Measurements from ENCODE around the gene TMEM101.
"Not testable (repeated sequence)": the region's sequence is repeated elsewhere in the genome, so short reads cannot be mapped to it uniquely, and the experiment has no call there.

Gene TMEM101

DNA sequence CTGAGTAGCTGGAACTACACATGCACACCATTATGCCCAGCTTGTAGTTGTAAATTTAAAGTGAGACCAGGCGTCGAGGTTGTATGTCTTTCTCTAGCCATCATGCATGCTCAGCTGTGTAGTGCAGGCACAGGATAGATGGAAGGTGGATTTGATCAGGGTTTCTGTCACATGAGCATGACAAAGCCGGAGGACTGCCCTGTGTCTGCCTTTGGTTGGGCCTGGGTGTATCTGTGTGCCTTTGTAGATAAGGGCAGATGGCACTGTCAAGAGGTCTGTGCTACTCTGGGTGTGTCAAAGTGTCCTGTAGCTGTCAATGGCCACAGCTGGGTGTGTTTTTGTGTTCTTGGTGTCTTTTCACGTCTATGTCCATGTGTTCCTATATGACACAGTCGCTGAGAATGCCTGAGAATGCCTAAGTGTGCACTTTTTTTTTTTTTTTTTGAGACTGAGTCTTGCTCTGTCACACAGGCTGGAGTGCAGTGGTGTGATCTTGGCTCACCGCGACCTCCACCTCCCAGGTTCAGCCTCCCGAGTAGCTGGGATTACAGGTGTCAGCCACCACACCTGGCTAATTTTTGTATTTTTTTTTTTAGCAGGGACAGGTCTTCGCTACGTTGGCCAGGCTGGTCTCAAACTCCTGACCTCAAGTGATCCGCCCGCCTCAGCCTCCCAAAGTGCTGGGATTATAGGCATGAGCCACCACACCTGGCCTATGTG, 14.5 kb downstream of the TMEM101 start:
- DNase-seq = no peak

DNA sequence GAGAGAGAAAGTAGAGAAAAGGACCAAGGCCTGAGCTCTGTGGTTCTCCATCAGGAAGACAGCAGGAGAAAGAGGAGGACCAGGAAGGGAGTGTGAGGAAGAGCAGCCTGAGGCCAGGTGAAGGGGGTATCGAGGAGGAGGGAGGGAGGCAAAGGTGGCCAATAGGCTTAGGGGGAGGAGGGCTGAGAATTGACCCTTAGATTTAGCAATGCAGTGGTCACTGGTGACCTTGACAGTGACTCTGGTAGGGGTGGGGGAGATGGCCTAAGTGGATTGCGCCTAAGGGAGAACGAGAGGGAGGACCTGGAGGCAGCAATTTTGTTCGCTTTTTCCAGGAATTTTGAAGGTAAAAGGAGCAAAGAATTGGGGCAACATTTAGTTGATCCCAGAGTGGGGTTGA, 15.7 kb downstream of the TMEM101 start:
- DNase-seq = no peak

DNA sequence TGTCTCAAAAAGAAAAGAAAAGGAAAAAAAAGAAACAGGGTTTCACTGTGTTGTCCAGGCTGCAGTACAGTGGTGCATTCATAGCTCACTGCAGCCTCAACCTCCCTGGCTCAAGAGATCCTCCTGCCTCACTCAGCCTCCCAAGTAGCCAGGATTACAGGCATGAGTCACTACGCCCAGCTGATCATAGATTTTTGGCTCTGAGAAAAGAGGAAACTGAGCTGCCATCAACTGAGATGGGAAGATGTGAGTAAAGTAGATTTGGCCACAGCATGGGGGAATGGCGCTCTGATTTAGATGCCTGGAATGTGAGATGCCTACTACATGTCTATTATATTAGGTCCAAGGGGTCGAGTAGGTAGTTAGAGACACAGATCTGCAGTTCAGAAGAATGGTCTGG, 16.2 kb downstream of the TMEM101 start:
- DNase-seq = no peak

DNA sequence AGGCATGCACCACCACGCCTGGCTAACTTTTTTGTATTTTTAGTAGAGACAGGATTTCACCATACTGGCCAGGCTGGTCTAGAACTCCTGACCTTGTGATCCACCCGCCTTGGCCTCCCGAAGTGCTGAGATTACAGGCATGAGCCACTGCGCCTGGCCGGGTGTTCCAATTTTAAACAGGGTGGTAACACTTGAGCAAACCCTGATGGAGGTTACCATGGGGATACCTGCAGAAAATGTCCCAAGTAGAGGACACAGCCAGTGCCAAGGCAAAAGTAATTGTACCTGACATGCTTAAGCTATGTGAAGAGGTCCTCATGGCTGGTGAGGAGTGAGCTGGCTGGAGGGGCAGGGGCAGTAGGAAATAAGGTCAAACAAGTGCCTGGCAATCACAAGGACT, 17.6 kb downstream of the TMEM101 start:
- DNase-seq = not testable (repeated sequence)

DNA sequence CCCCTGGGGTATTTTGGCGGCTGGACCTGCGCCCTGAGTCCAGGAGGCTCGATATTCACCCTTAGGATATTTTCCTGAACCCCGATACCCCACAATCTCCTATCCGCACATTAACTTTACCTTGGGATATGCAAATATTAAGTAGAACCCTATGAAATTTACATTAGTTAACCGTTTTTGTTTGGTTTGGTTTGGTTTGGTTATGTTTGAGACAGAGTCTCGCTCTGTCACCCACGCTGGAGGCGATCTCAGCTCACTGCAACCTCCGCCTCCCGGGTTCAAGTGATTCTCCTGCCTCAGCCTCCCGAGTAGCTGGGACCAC, 19.7 kb downstream of the TMEM101 start:
- DNase-seq = no peak

DNA sequence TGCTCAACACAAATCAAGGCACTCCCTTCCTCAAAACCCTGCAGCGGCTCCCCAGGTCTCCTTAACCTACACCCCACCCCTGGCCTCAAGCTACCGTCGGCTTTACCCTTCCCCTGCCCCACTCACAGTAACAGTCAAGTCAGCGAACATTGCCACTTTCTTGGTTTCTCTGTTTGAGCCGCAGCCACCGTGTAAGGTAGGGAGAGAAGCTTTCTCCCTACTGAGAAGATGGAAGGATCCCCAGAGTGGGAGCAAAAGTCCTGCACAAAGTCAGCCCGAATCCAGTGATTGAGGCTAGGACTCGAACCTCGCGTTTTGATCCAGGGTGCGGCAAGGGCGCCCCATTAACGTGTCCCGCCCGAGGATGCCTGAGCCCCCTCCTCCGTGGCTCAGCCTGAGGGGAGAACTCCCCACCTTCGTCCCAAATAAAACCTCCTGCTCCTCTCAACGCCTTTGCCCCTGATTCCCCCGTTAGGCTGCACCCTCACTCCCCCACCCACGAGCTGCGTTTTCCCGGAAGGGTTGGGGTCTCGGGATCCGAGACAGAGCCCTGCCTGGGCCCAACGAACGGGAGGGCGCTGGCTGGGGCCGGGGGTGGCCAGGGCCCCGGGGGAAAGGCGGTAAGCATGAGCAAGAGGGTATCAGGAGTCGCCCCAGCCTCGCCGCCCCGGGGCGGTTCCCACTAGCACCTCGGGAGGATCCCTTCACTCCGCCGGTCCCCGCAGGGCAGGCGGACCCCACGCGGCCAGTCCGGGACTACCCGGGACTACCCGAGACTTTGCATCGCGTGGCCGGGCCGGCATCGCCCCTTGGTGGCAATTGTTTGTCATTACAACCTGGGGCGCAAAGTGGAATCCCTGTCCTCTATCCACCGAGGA, 20.3 kb downstream of the TMEM101 start:
- peak; percentile 76 for DNase-seq

DNA sequence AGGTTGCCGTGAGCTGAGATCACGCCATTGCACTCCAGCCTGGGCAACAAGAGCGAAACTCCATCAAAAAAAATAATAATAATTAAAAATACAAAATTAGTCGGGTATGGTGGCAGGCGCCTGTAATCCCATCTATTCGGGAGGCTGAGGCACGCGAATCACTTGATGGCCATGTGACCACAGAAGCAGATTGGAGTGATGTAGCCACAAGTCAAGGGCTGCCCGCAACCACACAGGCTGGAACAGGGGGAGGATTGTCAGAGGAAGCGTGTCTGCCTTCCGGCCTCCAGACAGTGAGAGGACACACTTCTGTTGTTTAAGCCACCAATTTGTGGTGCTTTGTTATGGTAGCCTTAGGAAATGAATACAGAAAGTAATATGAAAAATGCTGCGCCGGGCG, 22.1 kb downstream of the TMEM101 start:
- DNase-seq = no peak

DNA sequence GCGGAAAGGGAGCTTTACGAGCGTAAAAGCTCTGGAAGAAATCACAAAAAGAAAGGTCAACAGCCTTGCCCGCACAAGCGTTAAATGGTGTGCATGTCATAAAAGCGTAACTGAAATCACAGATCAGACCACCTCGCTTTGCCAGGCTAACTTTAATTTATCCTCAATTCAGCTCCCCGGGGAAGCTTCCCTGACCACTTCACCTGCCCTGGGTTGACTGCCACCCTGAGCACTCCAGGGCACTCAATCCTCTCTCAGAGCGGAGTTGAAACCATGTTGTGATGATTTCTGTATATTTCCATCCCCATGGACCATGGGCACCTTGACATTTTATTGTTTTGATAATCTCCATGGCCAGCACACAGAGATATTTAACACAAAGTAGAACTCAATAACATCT, 26.5 kb downstream of the TMEM101 start:
- no peak for DNase-seq

DNA sequence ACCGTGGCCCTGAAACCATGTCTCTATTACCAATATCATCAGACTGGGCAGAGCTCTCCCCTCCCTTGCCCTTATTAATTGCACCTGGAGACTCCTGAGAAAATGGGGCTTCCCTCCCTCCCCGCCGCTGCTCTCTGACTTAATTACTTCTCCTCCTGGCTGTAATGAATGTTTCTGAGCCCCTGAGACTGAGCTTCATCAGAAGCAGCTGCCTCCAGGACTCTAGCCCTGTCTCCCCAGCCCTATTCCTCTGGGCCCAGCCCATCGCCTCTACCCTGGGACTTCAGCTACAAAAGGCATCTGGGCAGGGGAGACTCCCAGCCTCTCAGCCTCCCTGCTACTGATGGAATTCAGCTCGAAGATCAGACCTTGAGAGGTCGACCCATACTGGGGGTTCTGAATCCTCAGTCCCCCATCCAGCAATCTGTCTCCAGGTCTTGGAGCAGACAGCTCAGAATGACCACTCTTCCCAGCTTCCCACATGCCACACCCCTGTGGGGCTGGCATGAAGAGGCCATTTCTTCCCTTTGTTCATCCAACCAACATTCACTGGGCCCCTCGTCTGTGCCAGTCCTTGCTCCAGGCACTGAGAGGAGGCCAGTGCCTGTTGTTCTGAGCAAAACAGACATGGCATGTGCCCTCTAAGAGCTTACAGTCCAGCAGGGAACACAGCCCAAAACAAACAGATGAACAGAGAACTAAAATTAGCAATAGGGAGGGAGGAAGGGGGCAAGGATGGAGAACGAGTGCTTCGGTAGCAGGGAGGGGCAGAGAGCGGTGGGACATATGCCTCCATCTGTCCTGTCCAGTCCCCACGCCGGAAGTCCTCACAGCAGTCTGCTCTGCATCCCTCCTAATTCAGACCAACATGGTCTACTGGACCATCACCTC, 27.4 kb downstream of the TMEM101 start:
- DNase-seq = no peak

DNA sequence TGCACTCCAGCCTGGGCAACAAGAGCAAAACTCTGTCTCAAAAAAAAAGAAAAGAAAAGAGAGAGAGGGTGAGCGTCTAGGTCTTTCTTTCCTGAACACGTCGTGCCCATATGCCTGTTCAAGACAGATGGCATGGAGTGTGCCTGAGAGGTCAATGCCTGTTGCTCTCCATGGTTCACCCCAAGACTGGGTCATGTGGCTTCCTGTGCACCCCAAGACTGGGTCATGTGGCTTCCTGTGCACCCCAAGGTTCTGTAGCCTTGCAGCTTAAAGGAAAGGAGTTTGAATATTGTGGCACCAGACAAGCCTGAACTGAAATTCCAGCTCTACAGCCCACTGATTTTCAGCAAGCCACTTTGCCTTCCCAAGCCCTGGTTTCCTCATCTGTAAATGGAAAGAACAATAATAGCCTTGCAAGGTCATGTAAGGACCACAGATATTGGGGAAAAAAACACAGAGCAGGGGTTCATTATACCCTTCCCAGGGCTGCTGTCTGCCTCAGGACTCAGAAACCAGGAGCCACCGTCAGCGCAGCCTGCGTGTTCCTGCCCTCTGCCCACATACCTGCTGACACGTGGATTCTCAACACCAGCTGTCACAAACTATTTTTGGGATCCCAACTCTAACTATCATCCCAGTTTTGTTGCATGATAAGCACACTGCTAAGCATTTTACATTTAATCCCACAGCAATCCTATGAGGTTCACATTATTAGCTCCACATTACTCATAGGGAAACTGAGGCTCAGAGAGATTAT, 28.4 kb downstream of the TMEM101 start:
- DNase-seq = no peak

DNA sequence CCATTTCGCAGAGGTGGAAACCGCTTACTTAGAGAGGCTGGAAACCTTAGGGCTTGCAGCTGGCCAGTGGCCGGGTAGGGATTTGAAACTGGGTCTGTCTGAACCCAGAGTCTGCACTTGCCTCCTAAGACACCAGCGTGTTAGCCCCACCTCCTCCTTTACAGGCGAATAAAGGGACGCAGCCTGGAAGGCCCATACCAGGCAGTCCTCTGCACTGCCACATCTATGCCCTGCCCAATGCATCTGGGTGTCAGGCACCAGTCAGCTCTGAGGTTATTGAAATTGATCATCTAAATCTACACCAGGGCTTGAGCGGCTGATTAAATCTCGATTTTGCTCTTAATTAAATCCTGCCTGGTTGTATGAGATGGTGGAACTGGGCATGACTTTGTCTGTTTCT, 30.2 kb downstream of the TMEM101 start:
- no peak for DNase-seq

DNA sequence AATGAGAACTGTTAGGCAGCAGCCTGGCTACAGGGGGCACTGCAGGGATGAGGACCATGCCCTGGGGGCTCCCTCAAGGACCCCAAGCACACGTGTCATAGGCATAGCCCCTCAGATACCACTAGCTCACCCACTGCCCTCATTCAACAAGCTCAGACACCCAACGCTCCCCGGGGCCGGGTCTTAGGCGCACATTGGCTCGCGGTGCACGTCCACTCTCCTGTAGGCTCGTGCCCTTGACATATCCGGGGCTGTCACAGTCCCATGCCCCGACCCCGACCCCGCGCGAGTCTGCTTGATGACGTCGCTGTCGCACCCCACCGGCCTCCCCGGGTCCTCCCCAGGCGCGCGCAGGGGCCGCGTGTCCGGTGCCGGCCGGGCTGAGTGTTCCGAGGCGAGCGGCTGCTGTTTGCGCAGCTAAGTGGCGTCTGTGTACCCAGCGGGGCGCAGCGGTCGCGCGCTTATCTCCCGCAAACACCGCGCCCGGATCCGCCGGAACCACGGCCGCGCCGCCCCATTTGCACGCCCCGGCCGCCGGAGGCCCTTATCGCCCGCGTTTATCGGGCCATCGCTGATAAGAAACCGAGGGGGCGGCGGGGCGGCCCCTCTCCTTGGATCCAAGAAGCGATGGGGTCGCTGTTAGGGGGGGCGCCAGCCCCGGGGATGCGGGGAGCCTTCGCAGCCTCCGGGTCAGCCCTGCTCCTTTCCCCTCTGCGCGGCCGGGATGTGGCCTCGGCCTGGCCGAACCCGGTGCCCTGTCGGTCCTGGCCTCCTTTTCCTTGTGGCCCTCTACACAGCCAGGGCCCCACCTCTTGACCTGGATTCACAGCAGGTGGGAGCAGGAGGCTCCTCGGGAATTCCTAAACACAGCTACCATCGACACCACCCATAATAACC, 31.0 kb downstream of the TMEM101 start:
- DNase-seq = peak; percentile 58

DNA sequence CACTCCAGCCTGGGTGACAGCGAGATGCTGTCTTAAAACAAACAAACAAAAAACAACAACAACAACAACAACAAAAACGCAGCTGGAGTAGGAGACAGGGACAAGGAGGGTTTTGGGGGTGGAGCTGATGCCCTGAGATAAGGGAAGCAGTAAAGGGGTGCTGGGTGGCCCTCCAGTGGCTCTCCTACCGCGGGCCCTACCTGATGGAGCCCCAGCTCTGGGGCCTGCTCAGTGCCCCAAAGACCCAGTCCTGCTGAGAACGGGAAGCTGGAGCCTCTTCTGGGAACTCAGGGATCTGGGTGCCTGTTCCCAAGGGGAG, 31.6 kb downstream of the TMEM101 start:
- DNase-seq = no peak

DNA sequence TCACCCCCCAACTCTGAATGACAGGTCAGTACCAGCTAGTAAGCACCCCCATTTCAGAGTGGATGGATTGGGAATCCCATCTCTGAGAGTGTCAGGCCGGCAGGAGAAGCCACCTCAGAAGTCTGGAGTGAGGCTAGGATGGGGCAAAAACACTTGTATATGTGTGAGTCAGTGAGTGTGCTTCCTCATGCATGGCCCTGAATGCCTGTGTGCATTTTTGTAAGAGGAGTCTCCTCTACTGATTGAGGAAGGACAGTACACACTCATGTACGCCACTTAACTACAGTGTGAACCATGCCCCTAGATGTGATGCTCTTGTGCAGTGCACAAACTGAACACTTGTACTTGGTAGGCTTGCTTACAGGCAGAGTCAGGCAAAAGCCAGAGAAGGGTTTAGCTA, 32.6 kb downstream of the TMEM101 start:
- no peak for DNase-seq

DNA sequence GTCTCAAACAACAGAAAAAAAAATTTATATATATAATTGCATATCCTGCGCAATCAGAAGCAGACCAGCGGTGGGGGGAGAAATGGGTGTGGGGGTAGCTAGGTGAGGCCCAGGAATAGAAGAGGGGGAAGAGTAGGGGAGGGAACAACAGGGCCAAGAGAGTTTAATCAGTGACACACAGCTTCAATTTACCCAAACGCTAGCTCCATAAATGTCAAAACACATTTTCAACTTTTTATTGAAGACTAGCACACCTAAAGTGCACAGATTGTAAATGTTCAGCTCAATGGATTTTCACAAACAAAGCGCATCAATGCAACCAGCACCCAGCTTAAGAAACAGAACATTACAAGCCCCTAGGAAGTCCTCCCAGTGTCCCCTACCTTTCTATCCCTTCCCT, 35.1 kb downstream of the TMEM101 start:
- no peak for DNase-seq

DNA sequence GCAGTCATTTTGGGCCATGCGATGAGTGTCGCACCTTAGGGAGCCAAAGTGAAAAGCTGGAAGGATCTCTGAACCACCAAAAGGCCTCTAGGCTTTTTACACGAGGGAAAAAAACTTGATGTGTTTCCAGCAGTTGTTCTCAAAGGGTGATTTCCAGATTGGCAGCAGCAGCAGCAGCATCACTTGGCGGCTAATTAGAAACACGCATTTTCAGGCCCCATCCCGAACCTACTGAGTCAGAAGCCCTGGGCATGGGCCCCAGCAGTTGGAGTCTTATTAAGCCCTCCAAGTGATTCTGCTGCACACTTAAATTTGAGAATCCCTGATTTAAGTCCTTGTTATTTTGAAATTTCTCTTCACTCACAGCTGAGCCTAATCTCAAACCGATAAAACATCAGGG, 35.8 kb downstream of the TMEM101 start:
- DNase-seq = no peak

DNA sequence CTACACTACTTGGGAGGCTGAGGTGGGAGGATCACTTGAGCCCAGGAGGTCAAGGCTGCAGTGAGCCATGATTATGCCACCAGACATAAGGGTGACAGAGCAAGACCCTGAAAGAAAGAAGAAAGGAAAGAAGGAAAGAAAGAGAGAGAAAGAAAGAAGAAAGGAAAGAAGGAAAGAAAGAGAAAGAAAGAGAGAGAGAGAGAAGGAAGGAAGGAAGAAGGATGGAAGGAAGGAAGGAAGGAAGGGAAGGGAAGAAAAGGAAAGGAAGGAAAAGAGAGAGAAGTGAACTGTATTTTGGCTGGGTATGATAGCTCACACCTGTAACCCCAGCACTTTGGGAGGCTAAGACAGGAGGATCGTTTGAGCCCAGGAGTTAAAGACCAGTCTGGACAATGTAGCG, 36.7 kb downstream of the TMEM101 start:
- DNase-seq = no peak

DNA sequence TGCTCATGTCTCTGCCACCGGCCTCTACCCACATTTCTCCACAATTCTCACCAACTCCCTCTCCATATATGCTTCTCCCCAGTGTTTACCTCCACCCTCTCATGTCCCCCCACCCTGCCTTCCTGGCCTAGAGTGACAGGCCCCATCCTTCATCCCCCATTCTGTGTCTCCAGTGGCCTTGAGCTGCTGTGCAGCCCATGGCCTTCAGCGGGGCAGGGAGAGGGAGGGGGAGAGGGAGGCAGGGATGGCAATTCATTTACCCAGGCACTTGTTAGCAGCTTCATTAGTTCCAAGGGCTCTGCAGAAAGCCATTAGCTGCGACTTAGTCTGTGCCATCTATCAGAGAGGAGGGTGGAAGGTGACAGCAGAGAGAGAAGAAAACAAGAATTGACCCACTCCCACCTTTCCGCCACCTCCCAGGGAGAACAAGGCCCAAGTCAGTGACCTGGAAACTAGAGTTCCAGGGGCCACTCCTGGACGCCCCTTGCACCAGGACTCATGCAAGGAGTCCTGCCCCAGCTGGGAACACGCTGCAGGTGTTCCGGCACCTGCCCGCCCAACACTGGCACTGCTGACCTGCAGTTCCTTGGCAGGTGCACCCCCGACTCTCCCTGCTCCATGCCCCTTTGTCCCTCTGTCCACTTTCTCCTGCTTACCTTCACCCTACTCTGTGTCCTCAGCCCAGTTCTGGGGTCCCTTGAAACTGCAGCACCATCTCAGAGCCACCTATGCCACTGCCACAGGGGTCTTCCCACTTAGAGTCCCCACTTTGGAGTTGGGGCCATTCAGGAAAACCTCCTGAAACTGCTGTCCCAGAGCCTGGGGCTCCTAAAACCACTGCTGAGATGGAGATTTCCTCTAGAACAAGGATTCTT, 37.6 kb downstream of the TMEM101 start:
- no peak for DNase-seq

DNA sequence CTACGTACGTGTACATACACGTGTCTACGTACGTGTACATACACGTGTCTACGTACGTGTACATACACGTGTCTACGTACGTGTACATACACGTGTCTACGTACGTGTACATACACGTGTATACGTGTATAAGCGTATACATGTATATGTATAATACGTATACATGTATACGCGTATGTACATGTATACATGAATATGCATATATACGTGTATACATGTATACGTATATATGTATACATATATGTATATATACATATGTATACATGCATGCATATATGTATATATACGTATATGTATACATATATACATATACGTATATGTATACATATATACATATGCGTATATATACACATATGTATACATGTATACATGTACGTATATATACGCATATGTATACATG, 38.9 kb downstream of the TMEM101 start:
- no peak for DNase-seq

DNA sequence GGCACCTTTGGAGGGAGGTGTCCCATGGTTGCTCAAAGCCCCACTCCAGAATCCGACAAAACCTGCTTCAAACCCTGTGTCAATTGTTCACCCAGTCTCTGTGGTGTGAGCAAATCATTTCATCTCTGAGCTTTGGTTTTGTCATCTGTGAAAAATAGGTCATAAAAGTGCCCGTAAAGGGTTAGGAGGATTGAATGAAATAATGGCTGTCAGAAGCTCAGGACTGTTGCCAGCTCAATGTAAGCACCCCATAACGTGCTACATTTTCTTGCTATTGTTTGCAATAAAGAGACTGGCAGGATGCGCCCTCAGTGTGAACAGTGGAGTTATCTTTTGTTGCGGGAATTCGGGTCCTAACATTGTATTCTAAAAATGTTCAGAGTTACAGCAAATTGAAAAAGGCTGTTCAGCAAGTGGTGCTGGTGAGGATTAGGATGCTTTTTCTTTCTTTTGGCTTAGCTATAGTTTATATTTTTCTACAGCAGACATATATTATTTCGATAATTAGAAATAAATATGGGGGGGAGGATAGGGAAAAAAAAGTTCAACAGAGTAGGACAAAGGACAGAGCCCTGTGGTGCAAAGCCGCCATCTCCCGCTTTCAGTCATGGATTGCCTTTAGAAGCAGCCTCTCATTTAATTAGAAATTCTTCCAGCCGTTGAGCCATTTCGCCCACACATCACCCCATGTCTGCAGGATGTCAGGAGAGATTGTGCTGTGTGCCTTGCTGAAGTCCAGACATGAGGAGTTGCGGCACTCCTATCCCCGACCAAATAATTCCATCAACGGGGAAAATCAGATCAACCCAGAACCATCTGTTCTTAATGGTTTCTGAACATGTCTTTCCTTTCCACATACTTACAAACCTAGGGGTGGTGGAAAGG, 40.1 kb downstream of the TMEM101 start:
- DNase-seq = no peak
